Activated CD8-positive, alpha-beta memory T cell treated with anti-CD3 and anti-CD28 coated beads for 1 hour (primary cell): ENCODE data around the gene HBP1.
"Not testable (repeated sequence)": the region's sequence is repeated elsewhere in the genome, so short reads cannot be mapped to it uniquely, and the experiment has no call there.

ENCODE experiments used
- DNase-seq, 2 donors: peaks; one replicate each; pipeline ENCODE4 v3.0.0-alpha.2; 2020; ENCODE audit warnings: low read depth in 1 of 2; ENCODE audit errors: extremely low read depth in 1 of 2

Gene HBP1, protein sequence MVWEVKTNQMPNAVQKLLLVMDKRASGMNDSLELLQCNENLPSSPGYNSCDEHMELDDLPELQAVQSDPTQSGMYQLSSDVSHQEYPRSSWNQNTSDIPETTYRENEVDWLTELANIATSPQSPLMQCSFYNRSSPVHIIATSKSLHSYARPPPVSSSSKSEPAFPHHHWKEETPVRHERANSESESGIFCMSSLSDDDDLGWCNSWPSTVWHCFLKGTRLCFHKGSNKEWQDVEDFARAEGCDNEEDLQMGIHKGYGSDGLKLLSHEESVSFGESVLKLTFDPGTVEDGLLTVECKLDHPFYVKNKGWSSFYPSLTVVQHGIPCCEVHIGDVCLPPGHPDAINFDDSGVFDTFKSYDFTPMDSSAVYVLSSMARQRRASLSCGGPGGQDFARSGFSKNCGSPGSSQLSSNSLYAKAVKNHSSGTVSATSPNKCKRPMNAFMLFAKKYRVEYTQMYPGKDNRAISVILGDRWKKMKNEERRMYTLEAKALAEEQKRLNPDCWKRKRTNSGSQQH

DNA sequence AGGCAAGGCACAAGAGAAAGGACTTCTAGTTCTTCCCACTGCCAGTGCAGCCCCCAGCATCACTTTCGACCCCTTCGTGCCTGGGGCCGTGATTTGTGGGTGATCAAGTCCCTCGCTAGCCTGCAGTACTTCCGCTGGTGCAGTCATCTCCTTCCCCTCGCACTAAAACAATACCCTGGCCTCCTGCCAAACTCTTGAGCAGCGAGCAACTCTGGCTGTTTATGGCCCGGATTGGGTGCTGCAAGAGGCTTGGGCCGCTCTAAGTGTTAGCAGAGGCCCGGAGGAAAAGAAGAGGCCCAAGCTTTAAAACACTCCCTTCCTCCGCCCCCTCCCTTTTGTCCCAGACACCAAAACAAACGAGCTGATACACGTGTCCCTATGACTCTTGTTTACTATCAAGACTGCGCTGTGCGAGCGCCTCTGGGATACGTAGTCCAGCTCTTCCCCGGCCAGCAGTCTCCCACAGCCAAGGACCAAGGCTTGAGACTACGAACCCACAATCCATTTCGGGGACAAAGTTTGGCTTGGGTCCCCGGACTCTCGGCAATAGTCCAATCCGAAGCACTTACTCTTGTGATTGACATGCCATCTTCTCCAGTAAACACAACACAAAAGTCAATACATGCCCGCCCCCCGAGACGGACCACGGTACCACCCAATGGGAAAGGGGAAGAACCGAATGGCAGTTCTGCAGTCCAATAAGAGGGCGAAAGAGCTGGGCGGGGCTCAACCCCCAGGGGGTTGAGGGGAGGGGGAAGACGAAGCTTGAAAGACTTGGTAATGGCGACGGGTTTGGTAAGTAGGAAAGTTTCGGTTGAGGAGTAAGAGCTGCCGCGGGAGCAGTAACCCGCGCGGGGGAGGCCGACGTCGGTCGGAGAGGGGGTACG, at the start of gene HBP1:
TSS of gene HBP1 (plus strand) at position 771 of the 887 bp plus-strand sequence. CDS start 10,891 bp downstream, outside the sequence.
- peak; percentile 88 to 92 for DNase-seq

DNA sequence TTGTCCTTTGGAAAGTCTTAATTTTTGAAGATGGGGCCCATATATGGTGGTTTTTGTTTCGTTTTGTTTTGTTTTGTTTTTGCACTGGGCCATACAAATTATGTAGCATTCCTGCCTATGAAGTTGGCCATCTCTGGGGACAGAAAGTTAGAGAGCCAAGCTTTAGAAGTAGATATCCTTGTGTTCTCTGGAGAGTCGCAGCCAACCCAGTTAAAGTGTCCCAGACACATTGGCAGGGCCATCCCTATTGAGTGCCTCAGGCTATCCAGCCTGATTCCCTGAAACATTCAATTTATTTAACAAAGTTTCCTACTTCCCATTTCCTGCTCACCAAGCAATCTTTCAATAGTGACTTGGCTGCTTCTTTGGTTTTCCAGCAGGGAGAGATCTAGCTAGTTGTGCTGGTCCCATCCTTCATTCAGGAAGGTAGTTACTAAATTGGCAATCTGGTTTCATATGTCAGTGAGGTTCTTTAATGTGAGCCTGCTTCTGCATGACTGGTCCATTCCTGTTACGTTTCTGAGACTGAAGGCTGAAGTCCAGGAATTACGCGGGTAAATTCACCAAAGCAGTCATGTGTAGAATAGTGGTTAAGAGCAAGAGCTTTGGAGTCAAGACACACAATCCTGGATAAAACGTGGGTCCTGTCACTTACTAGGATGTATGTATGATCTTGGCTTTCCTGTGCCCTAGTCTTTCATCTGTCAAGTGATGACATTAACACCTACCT, 49.3 kb upstream of the HBP1 start:
- DNase-seq, result no peak

DNA sequence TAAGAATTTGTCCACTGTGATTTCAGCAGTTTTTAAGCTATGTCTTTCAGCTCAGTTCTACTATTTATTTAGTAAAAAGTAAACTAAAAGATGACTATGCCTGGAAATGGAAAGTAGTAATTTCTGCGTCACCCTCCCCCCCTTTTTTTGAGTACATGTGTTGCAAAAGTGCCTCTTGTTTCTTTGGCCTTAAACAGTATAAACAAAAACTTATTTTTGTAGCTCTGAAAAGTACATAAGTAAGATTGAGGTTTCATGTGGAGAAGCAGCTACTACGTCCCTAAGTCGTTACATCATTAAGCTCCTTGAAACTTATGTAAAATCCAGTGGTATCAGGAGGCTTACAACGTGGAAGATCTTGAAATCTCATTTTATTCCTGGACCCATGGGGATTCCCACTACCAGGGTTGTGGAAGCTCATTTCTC, 46.3 kb upstream of the HBP1 start:
- DNase-seq, result no peak

DNA sequence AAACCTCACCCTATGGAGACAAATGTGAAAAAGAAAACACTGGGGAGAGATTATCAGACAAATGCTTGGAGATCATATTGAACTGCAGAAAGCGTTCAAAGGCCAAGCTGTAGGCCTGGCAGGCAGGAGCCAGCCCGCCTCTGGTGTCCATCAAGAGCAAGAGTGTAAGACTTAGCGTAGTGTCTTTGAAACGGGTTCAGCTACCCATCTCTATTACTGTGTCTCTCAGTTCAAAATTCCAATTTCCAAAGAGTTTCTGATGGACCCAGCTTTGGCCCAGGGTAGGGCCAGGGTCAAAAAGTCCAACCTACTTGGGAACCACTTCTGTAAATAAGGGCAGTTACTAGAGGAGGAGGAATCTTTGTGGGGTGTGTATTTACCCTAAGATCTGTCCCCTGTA, 45.4 kb upstream of the HBP1 start:
- DNase-seq, result no peak

DNA sequence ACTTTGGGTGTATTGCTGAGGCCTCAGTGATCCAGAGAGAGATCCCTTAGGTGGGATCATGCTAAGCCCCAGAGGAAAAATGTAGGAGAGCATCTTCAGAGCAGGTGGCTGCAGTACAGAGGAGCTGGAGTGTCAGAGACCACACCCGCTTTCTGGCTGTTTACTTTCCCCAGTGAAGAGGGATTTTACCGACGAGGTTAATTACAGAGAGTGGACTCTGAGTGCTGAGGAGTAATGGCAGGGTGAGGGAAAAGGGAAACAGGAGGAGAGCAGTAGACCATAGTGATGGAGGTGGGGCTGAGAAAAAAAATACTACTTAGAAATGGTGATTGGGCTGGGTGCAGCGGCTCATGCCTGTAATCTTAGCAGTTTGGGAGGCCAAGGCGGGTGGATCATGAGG, 43.3 kb upstream of the HBP1 start:
- DNase-seq, result no peak

DNA sequence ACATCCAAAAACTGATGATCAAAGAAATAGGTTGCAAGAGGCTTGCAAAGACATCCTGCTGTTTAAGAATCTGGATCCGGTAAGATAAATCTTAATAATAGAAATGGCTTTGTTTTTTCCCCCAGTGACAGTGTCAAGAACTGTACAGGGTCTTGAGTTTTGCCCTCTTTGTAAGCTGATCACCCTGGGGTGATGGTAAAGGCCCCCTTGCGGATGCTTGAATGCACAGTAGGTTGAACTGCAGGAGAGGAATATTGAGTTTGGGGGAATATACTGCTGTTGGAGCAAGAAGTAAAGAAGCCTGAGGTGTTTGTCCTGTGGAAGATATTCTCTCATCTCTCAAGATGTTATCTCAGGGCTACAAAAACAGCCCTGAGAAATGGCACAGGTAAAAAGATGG, 40.6 kb upstream of the HBP1 start:
- no peak for DNase-seq

DNA sequence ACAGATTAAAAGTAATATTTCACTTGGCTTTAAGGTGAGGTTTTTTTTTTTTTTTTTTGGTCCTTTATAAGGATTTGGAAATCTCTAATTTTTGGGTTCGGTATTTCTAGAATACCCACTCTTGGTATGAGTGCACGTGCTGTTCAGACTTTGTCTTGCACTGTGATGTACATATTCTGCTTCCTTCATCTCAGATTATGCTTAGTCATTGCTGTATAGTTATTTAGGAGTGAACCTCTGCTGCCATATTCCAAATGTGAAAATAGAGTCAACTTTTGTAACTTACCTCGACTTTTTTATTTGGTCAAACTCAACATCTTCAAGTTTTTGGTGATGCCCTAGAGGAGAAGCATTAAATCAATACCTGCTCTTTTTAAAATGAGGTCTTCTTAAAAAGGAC, 40.1 kb upstream of the HBP1 start:
- no peak for DNase-seq

DNA sequence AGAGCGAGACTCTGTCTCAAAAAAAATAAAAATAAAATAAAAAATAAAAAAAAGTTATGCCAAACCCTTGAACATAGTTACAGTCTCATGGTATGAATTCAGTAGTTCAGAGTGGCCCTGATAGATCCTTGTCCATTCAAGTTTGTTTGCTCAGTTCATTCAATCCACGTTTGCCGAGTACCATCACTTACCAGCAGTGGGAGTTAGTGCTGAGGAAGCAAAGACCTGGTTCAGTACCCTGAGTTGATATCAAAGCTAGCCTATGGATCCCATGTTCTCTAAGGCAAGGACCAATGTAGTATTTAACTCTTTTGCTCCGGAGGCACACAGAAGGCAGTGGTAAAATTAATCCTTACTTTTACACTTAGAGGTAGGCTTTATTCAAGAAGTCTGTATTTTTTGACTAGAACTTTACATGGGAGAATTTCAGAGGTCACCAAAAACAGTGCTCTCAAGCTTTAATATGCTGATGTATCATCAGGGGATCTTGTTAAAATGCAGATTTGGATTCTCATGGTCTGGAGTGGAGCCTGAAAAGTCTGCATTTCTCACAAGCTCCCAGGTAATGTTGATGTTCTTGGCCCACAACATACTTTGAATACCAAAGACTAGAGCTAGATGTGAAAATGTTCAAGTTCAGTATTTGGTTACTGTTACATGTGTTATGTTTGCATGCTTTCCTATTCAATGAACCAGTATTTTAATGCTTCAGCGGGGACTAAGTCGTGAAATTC, 38.1 kb upstream of the HBP1 start:
- no peak for DNase-seq

DNA sequence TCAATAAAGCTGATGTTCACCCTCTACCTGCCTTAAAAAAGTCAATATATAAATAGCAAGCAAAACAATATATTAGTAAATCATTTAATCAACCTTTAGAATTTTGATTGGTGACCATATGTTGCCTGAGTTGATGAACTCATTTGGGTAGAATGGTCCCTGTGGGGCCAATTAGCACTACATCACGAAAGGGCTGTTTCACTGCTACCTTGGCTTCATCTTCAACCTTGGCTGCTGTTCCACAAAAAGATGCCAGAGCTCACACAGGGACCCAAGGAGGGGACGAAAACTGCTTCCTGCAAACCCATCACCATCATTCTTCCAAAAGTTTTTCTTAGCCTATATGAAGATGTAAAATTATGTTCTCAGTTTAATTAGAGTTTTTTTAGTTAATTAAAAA, 35.4 kb upstream of the HBP1 start:
- DNase-seq, result no peak

DNA sequence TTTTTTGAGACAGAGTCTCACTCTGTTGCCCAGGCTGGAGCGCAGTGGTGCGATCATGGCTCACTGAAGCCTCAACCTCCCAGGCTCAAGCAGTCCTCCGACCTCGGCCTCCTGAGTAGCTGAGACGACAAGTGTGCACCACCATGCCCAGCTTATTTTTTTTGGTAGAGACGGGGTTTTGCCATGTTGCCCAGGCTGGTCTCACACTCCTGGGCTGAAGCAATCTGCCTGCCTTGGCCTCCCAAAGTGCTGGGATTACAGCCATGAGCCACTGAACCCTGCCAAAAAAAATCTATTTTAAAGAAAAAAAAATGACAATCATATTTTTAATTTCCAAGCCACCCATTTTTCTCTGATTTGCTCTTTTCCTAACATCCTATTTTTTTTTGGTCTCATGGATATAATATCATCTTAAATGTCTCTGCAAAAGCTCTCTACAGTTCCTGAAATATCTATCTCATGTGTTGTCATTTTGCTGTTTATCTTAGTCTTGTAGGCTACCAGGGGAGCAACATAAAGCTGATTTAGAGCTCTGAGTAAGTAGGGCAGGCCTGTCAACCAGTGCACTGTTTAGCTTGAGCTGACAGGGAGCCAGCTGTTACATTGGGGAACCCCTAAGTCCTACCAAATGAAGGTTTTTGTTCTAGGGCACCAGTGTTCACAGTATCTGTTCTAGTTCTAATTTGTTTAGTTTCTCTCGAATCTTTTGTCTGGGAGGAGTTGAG, 29.9 kb upstream of the HBP1 start:
- DNase-seq, result no peak

DNA sequence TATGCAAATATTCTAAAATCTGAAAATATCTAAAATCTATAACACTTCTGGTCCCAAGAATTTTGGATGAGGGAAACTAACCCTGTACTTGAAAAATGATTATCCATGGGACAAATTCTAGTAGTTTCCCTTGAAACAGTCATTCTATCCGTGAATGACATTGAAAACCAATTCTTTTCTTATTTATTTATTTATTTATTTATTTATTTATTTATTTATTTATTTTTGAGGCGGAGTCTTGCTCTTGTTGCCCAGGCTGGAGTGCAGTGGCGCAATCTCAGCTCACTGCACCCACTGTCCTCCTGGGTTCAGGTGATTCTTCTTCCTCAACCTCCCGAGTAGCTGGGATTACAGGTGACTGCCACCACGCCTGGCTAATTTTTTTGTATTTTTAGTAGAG, 24.9 kb upstream of the HBP1 start:
- DNase-seq, result not testable (repeated sequence)

DNA sequence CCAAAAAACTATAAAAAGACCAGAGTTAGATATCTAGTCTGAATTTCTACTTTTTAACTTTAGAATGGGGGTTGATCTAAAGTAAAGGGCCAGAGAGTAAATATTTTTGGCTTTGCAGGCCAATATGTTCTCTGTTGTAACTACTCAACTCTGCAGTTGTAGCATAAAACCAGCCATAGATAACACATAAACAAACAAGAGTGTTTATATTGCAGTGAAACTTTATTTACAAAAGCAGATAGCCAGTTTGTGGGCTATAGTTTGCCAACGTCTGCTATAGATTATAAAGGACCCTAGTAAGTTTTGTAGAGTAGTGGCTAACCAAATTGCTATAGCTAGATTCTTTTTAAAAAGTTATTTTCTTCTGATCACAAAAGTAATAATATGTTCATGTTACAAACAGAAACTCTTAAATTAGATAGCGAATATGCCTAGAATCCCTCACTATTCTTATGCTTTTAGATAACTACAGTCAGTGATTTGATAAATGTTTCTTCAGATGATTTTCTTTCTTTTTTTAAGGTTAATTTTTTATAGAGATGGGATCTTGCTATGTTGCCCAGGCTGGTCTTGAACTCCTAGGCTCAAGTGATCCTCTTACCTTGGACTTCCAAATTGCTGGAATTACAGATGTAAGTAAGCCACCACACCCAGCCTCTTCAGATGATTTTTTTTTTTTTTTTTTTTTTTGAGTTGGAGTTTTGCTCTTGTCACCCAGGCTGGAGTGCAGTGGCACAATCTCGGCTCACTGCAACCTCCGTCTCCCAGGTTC, 23.6 kb upstream of the HBP1 start:
- DNase-seq, result no peak

DNA sequence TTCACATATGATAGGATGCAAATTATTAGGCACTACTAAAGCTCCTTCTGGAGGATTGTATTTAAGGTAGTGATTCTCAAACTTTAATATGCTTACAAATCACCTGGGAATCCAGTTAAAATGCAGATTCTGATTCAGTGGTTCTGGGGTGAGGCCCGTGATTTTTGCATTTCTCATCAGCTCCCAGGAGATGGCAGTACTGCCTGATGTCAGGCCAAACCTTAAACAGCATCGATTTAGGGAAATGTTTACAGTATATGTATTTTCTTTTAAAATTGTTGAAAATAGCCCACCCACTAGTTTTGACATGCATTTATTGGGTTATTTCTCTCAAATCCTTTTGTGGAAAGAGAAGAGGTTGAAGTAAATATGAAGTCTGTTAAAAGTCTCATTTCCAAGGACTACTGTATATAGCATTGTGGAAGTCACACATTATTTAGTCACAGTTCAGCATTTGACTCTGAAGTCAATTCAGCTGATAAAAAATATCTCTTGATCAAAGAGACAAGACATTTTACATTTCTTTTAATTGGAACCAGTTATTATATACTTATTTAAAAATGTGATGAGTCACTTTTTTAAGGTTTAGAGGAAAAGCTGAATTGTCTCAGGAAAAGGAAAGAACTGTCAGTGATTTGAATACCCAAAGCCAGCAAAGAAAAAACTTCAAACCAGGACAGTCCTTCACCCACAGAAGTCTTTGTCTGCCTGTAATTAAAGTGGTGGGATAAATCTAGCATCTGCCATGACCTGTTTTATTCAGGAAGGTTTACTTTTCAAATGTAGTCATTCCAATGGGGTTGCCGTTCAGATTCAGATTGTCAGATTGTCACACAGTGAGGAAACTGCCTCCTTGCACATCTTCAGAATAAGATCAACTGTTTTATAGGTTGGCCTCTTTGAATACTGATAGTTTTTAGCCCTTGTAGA, 21.1 kb upstream of the HBP1 start:
- no peak for DNase-seq

DNA sequence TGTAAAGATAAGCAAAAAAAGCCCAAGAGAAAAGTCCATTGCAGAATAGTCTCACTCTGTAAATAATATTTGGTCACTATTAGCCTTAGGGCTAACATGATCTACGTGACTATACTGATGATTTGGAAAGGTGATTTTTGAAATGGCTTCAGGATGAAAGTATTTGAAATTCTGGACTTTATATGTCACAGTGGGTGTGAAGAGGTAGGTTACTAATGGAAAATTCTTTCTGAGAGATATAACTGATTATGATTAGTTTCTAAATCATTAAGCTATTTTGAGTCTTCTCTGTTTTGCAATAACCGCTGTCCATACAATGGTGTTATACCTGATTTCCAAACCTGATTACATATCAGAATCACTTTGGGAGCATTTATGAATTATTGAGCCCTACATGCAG, 20.1 kb upstream of the HBP1 start:
- DNase-seq, result no peak

DNA sequence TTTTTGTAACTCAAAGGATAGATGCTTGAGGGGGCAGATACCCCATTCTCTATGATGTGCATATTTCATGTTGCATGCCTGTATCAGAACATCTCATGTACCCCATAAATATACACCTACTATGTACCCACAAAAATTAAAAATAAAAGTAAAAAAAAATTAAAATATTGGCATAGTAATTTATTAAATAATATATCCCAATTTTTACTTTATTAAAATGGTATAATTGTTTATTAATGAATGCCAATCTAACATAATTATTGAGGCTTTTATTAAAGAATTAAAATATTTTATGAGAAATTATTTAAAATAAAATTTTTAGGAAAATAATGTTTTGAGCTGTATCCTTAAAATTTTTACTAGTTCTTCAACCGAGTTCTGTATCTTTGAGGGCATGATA, 18.9 kb upstream of the HBP1 start:
- DNase-seq, result no peak

DNA sequence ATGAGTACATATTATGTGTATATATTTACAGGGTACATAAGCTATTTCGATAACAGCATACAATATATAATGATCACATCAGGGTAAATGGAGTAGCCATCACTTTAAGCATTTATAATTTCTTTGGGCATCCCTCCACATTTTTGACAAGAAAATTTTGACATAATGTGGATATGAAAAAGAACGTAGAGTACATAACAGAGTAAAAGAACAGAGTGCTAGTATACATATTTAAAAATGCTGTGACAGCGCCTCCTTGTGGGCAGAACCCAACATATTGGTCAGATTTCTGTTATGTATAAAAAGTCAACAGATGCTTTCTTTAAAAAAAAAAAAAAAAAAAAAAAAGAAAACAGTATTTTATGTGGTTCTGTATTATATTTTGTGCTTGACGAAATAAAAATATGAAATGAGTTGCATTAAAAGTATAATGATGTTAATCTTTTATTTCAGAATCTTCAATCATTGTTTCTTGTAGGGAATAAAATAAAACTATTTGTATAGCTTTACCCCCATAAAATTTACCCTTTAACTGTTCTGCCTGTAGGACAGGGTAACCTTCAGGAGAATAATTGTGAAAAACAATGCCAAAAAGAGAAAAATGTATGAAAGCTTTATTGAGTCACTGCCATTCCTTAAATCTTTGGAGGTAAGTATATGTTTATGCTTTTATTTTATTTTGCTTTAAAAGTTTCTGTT, 18.3 kb upstream of the HBP1 start:
- peak; percentile 49 to 61 for DNase-seq

DNA sequence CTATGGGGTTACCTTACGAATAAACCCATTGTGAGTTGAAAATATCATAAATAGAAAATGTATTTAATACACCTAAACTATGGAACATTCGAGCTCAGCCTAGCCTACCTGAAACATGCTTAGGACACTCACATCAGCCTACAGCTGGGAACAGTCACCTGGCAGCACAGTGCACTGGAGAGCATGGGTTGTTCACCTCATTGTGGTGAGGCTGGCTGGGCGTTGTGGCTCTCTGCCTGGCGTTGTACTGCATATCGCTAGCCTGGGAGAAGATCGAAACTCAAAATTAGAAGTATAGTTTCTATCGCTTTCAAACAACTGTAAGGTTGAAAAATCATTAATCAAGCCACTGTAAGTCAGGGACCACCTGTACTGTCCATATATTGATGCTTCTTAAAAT, 17.3 kb upstream of the HBP1 start:
- DNase-seq, result no peak
